Measurements from ENCODE around the gene CPHXL.

GRCh38 chr16:75750528-75750927 lies 24.2 kb upstream of the CPHXL start:
- TF ChIP-seq GATA2 (IDR thresholded peaks at IDR 0.05; ENCODE audit: low read depth, low read length) (no peak), GATA3 (IDR thresholded peaks at IDR 0.05; ENCODE audit: low read depth, low read length) (no peak)

All from SH-SY5Y (cell line).